HEK293 (cell line): Measurements from ENCODE around the gene WASL.

Experiments
- CTCF ChIA-PET: fragments of 350-600 bp; formaldehyde crosslinking; extraction: SDS; loops from one replicate; lab custom pipeline; 2021; ENCODE audit warnings: antibody characterized with exemption; lab: Yijun Ruan, JAX
- POLR2A ChIA-PET: fragments of 300-600 bp; formaldehyde crosslinking; extraction: SDS; loops from one replicate; lab custom pipeline; 2020; ENCODE audit warnings: antibody characterized with exemption, inconsistent platforms; lab: Yijun Ruan, JAX
- H3K27ac ChIP-seq: fragments of 200-500 bp; sonication (Bioruptor generic); 2 replicates; pipeline ENCODE4 v1.5.1; 2014; ENCODE audit warnings: low read depth, low read length, control low read depth, inconsistent platforms; ENCODE audit errors: extremely low read depth
- H3K36me3 ChIP-seq, 2 experiments: fragments of 200-500 bp in 1 of 2; sonication (Bioruptor generic) in 1 of 2; 1 replicate in 1 of 2; 2 replicates in 1 of 2; pipeline ENCODE4 v1.5.1; 2014 to 2017; ENCODE audit warnings: inconsistent platforms in 2 of 2, low read length in 2 of 2; ENCODE audit not compliant: control insufficient read depth in 2 of 2, insufficient read depth in 1 of 2
- H3K4me1 ChIP-seq: fragments of 200-500 bp; sonication (Bioruptor generic); 2 replicates; pipeline ENCODE4 v1.5.1; 2014; ENCODE audit warnings: mild to moderate bottlenecking, low read length, inconsistent platforms; ENCODE audit not compliant: control insufficient read depth, insufficient read depth
- H3K4me3 ChIP-seq: 2 replicates; pipeline ENCODE4 v1.5.1; 2011; ENCODE audit warnings: low read depth, mild to moderate bottlenecking, control low read depth, low read length, moderate library complexity
- H3K9me3 ChIP-seq: fragments of 200-500 bp; sonication (Bioruptor generic); 2 replicates; pipeline ENCODE4 v1.5.1; 2014; ENCODE audit warnings: low read depth, low read length, inconsistent platforms; ENCODE audit not compliant: control insufficient read depth, insufficient read depth
- GLI2 ChIP-seq: fragments of 450-650 bp; formaldehyde crosslinking; IDR thresholded peaks from 2 replicates; pipeline ENCODE4; 2017; ENCODE audit warnings: missing biosample characterization, missing genetic modification characterization, low read depth, borderline replicate concordance
- GLIS1 ChIP-seq: fragments of 450-650 bp; formaldehyde crosslinking; IDR thresholded peaks from 2 replicates; pipeline ENCODE4 v1.5.1; 2016; ENCODE audit warnings: missing biosample characterization, missing genetic modification characterization
- KLF7 ChIP-seq: fragments of 450-650 bp; formaldehyde crosslinking; IDR thresholded peaks from 2 replicates; pipeline ENCODE4 v1.5.1; 2016; ENCODE audit warnings: missing biosample characterization, missing genetic modification characterization, borderline replicate concordance
- ZBTB21 ChIP-seq: fragments of 450-650 bp; formaldehyde crosslinking; IDR thresholded peaks from 2 replicates; pipeline ENCODE4 v1.5.1; 2017; ENCODE audit warnings: missing biosample characterization, missing genetic modification characterization
- ZNF133 ChIP-seq: fragments of 450-650 bp; formaldehyde crosslinking; IDR thresholded peaks from 2 replicates; pipeline ENCODE4 v1.5.1; 2016; ENCODE audit warnings: missing biosample characterization, missing genetic modification characterization
- ZNF274 ChIP-seq, 2 experiments: fragments of 200-500 bp in 1 of 2; fragments of 450-650 bp in 1 of 2; sonication (Bioruptor generic) in 1 of 2; formaldehyde crosslinking in 1 of 2; IDR thresholded peaks; 2 replicates each; pipeline versions ENCODE4 v1.5.1 to v1.6.1; 2014 to 2016; ENCODE audit warnings: borderline replicate concordance in 1 of 2, inconsistent platforms in 1 of 2, low read length in 1 of 2, missing biosample characterization in 1 of 2, missing genetic modification characterization in 1 of 2
- ZNF311 ChIP-seq: fragments of 450-650 bp; formaldehyde crosslinking; IDR thresholded peaks from 2 replicates; pipeline ENCODE4 v1.5.1; 2017; ENCODE audit warnings: missing biosample characterization, missing genetic modification characterization, borderline replicate concordance
- ZNF341 ChIP-seq: fragments of 450-650 bp; formaldehyde crosslinking; IDR thresholded peaks from 2 replicates; pipeline ENCODE4; 2016; ENCODE audit warnings: low read depth, missing biosample characterization, missing genetic modification characterization
- ZNF366 ChIP-seq: fragments of 450-650 bp; formaldehyde crosslinking; conservative IDR thresholded peaks from 2 replicates; pipeline ENCODE4 v1.5.1; 2016; ENCODE audit warnings: missing biosample characterization, missing genetic modification characterization
- ZNF571 ChIP-seq: fragments of 450-650 bp; formaldehyde crosslinking; IDR thresholded peaks from 2 replicates; pipeline ENCODE4 v1.5.0; 2017; ENCODE audit warnings: missing biosample characterization, missing genetic modification characterization
- ZNF585B ChIP-seq: fragments of 450-650 bp; formaldehyde crosslinking; IDR thresholded peaks from 2 replicates; pipeline ENCODE4 v1.5.1; 2016; ENCODE audit warnings: missing biosample characterization, missing genetic modification characterization
- ZNF621 ChIP-seq: fragments of 450-650 bp; formaldehyde crosslinking; IDR thresholded peaks from 2 replicates; pipeline ENCODE4 v1.5.1; 2017; ENCODE audit warnings: missing biosample characterization, missing genetic modification characterization
- ZNF626 ChIP-seq: fragments of 450-650 bp; sonication (Bioruptor Pico); formaldehyde crosslinking; IDR thresholded peaks from 2 replicates; pipeline ENCODE4 v1.5.1; 2018; ENCODE audit warnings: missing biosample characterization, missing genetic modification characterization, inconsistent platforms
- ZNF670 ChIP-seq: fragments of 450-650 bp; formaldehyde crosslinking; IDR thresholded peaks from 2 replicates; pipeline ENCODE4 v1.5.1; 2016; ENCODE audit warnings: missing biosample characterization, missing genetic modification characterization, low read depth
- ZNF677 ChIP-seq: fragments of 450-650 bp; IDR thresholded peaks from 2 replicates; pipeline ENCODE4 v1.5.0; 2018; ENCODE audit warnings: missing biosample characterization, mild to moderate bottlenecking, missing genetic modification characterization, moderate library complexity
- TF ChIP-seq, protein P1 (sequence below): fragments of 450-650 bp; formaldehyde crosslinking; IDR thresholded peaks from 2 replicates; pipeline ENCODE4 v1.5.1; 2017; ENCODE audit warnings: missing biosample characterization, missing genetic modification characterization
- TF ChIP-seq, protein P2 (sequence below): fragments of 450-650 bp; formaldehyde crosslinking; IDR thresholded peaks from 2 replicates; pipeline ENCODE4 v1.5.1; 2016; ENCODE audit warnings: missing biosample characterization, missing genetic modification characterization, borderline replicate concordance
- TF ChIP-seq, protein P3 (sequence below): fragments of 450-650 bp; formaldehyde crosslinking; IDR thresholded peaks from 2 replicates; pipeline ENCODE4 v1.5.1; 2016; ENCODE audit warnings: missing biosample characterization, missing genetic modification characterization
- TF ChIP-seq, protein P4 (sequence below): fragments of 450-650 bp; formaldehyde crosslinking; IDR thresholded peaks from 2 replicates; pipeline ENCODE4 v1.5.0; 2017; ENCODE audit warnings: missing biosample characterization, missing genetic modification characterization, borderline replicate concordance
- TF ChIP-seq, protein P5 (sequence below): IDR thresholded peaks from 2 replicates; pipeline ENCODE4 v1.6.1; 2011; ENCODE audit warnings: mild to moderate bottlenecking, low read depth, low read length, borderline replicate concordance

WASL gene

DNA sequence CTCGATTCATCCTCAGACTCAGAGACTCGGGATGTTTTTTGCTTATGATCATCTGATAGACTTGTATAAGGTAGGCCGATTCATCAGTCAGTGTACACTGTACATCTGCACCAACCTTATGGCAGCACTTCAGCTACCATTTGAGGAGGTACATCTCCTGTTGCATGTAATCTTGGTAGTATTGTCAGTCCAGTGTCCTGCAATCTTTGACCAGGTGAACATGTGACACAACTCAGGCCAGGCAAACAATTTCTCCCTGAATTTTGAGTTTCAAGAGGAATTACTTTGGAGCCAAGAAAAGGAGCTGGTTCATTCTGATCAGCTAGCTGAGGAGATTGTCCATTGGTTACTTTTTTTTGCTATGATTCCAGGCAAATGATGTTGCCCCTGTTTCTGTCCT, 19.7 kb upstream of the WASL start:
- no peak overlapping the region for H3K27ac ChIP-seq
- H3K36me3 ChIP-seq: no peaks in the 10 kb centered on the region
- ChIA-PET CTCF (interaction anchor here (0.6 kb wide), 1 partner anchor 14 kb away, joined by 6 read pairs; no protein-coding TSS in a partner anchor), POLR2A (no interaction called here)
- no peak overlapping the region for H3K4me3 ChIP-seq
- H3K9me3 ChIP-seq: no peaks in the 10 kb centered on the region
- H3K4me1 ChIP-seq: no peaks in the 10 kb centered on the region; the same call in 1 of the 2 replicates
- TF ChIP-seq KLF7 (tag by site-specific recombination) (no peak), ZNF341 (tag by site-specific recombination) (no peak), ZNF311 (tag by site-specific recombination) (no peak), ZNF621 (tag by site-specific recombination) (no peak), ZNF585B (tag by site-specific recombination) (no peak), ZNF670 (tag by site-specific recombination) (no peak), ZNF626 (tag by site-specific recombination) (no peak), ZNF366 (tag by site-specific recombination) (no peak), ZNF677 (tag by site-specific recombination) (no peak), ZBTB21 (tag by site-specific recombination) (no peak), ZNF133 (tag by site-specific recombination) (no peak), ZNF571 (no peak), ZNF274 (IDR thresholded peaks at IDR 0.05; ENCODE audit: low read length) (no peak), ZNF274 (tag by site-specific recombination; IDR thresholded peaks at IDR 0.05; ENCODE audit: borderline replicate concordance) (no peak), GLI2 (tag by site-specific recombination) (no peak), GLIS1 (tag by site-specific recombination) (no peak)
- TF ChIP-seq, protein P1, sequence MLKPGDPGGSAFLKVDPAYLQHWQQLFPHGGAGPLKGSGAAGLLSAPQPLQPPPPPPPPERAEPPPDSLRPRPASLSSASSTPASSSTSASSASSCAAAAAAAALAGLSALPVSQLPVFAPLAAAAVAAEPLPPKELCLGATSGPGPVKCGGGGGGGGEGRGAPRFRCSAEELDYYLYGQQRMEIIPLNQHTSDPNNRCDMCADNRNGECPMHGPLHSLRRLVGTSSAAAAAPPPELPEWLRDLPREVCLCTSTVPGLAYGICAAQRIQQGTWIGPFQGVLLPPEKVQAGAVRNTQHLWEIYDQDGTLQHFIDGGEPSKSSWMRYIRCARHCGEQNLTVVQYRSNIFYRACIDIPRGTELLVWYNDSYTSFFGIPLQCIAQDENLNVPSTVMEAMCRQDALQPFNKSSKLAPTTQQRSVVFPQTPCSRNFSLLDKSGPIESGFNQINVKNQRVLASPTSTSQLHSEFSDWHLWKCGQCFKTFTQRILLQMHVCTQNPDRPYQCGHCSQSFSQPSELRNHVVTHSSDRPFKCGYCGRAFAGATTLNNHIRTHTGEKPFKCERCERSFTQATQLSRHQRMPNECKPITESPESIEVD (tag by site-specific recombination): no peak
- TF ChIP-seq, protein P2, sequence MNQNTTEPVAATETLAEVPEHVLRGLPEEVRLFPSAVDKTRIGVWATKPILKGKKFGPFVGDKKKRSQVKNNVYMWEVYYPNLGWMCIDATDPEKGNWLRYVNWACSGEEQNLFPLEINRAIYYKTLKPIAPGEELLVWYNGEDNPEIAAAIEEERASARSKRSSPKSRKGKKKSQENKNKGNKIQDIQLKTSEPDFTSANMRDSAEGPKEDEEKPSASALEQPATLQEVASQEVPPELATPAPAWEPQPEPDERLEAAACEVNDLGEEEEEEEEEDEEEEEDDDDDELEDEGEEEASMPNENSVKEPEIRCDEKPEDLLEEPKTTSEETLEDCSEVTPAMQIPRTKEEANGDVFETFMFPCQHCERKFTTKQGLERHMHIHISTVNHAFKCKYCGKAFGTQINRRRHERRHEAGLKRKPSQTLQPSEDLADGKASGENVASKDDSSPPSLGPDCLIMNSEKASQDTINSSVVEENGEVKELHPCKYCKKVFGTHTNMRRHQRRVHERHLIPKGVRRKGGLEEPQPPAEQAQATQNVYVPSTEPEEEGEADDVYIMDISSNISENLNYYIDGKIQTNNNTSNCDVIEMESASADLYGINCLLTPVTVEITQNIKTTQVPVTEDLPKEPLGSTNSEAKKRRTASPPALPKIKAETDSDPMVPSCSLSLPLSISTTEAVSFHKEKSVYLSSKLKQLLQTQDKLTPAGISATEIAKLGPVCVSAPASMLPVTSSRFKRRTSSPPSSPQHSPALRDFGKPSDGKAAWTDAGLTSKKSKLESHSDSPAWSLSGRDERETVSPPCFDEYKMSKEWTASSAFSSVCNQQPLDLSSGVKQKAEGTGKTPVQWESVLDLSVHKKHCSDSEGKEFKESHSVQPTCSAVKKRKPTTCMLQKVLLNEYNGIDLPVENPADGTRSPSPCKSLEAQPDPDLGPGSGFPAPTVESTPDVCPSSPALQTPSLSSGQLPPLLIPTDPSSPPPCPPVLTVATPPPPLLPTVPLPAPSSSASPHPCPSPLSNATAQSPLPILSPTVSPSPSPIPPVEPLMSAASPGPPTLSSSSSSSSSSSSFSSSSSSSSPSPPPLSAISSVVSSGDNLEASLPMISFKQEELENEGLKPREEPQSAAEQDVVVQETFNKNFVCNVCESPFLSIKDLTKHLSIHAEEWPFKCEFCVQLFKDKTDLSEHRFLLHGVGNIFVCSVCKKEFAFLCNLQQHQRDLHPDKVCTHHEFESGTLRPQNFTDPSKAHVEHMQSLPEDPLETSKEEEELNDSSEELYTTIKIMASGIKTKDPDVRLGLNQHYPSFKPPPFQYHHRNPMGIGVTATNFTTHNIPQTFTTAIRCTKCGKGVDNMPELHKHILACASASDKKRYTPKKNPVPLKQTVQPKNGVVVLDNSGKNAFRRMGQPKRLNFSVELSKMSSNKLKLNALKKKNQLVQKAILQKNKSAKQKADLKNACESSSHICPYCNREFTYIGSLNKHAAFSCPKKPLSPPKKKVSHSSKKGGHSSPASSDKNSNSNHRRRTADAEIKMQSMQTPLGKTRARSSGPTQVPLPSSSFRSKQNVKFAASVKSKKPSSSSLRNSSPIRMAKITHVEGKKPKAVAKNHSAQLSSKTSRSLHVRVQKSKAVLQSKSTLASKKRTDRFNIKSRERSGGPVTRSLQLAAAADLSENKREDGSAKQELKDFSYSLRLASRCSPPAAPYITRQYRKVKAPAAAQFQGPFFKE (tag by site-specific recombination): no peak

DNA sequence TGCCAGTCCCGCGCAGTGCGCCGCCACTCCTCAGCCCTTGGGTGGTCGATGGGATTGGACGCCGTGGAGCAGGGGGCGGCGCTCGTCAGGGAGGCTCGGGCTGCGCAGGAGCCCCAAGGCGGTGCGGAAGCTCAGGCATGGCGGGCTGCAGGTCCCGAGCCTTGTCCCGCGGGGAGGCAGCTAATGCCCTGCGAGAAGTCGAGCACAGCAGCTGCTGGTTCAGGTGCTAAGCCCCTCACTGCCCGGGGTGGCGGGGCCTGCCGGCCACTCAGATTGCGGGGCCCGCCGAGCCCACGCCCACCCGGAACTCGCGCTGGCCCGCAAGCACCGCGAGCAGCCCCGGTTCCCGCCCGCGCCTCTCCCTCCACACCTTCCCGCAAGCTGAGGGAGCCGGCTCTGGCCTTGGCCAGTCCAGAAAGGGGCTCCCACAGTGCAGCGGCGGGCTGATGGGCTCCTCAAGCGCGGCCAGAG, 14.4 kb upstream of the WASL start:
- TF ChIP-seq, protein P3, sequence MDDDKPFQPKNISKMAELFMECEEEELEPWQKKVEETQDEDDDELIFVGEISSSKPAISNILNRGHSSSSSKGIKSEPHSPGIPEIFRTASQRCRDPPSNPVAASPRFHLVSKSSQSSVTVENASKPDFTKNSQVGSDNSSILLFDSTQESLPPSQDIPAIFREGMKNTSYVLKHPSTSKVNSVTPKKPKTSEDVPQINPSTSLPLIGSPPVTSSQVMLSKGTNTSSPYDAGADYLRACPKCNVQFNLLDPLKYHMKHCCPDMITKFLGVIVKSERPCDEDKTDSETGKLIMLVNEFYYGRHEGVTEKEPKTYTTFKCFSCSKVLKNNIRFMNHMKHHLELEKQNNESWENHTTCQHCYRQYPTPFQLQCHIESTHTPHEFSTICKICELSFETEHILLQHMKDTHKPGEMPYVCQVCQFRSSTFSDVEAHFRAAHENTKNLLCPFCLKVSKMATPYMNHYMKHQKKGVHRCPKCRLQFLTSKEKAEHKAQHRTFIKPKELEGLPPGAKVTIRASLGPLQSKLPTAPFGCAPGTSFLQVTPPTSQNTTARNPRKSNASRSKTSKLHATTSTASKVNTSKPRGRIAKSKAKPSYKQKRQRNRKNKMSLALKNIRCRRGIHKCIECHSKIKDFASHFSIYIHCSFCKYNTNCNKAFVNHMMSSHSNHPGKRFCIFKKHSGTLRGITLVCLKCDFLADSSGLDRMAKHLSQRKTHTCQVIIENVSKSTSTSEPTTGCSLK (tag by site-specific recombination): no peak
- TF ChIP-seq, protein P4, sequence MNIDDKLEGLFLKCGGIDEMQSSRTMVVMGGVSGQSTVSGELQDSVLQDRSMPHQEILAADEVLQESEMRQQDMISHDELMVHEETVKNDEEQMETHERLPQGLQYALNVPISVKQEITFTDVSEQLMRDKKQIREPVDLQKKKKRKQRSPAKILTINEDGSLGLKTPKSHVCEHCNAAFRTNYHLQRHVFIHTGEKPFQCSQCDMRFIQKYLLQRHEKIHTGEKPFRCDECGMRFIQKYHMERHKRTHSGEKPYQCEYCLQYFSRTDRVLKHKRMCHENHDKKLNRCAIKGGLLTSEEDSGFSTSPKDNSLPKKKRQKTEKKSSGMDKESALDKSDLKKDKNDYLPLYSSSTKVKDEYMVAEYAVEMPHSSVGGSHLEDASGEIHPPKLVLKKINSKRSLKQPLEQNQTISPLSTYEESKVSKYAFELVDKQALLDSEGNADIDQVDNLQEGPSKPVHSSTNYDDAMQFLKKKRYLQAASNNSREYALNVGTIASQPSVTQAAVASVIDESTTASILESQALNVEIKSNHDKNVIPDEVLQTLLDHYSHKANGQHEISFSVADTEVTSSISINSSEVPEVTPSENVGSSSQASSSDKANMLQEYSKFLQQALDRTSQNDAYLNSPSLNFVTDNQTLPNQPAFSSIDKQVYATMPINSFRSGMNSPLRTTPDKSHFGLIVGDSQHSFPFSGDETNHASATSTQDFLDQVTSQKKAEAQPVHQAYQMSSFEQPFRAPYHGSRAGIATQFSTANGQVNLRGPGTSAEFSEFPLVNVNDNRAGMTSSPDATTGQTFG (tag by site-specific recombination): no peak
- TF ChIP-seq, protein P5, sequence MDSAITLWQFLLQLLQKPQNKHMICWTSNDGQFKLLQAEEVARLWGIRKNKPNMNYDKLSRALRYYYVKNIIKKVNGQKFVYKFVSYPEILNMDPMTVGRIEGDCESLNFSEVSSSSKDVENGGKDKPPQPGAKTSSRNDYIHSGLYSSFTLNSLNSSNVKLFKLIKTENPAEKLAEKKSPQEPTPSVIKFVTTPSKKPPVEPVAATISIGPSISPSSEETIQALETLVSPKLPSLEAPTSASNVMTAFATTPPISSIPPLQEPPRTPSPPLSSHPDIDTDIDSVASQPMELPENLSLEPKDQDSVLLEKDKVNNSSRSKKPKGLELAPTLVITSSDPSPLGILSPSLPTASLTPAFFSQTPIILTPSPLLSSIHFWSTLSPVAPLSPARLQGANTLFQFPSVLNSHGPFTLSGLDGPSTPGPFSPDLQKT: no peak
- no peak for TF ChIP-seq ZBTB21 (tag by site-specific recombination)
- Histone ChIP-seq H3K36me3 (no peaks in the 10 kb centered on the region), H3K4me1 (no peaks in the 10 kb centered on the region; the same call in 1 of the 2 replicates), H3K4me3 (no peak overlapping the region), H3K9me3 (no peaks in the 10 kb centered on the region), H3K27ac (no peak overlapping the region)
- ChIA-PET CTCF (no interaction called here), POLR2A (interaction anchor here (1.7 kb wide), 1 partner anchor 14 kb away, joined by 9 read pairs; the partner anchor contains the start of gene WASL)
